RKO (cell line): ENCODE data around the gene ITSN1.

ENCODE experiments used
- DNase-seq: peaks from one replicate; pipeline ENCODE4 v3.0.0-alpha.2; 2016; ENCODE audit warnings: low spot score

The ITSN1 gene

GRCh38 chr21:33732038-33732437, 89.7 kb downstream of the ITSN1 start:
- no peak for DNase-seq

- no peak for DNase-seq
These were observed 91.3 kb downstream of the ITSN1 start for GRCh38 chr21:33733601-33734000.

- DNase-seq, result no peak
These were observed 92.0 kb downstream of the ITSN1 start for GRCh38 chr21:33734291-33734690.

GRCh38 chr21:33734818-33735217, 92.5 kb downstream of the ITSN1 start:
- DNase-seq, result no peak

DNA sequence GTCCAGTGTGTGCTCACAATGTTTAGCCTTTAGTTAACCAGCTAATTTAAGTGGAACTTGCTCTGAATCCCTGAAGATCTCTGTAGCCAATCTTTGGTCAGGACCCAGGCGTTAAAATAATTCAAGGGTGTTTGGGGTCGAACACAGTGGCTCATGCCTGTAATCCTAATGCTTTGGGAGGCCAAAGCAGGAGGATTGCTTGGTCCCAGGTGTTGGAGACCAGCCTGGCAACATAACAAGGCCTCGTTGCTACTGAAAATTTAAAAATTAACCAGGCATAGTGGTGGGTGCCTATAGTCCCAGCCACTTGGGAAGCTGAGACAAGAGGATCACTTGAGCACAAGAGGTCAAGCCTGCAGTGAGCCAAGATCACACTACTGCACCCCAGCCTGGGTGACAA, 94.3 kb downstream of the ITSN1 start:
- DNase-seq, result no peak

- no peak for DNase-seq
These were observed 97.4 kb downstream of the ITSN1 start for GRCh38 chr21:33739701-33740100.

GRCh38 chr21:33747420-33747819, 105.1 kb downstream of the ITSN1 start:
- DNase-seq, result no peak

- no peak for DNase-seq
These were observed 106.6 kb downstream of the ITSN1 start for GRCh38 chr21:33748903-33749302.

DNA sequence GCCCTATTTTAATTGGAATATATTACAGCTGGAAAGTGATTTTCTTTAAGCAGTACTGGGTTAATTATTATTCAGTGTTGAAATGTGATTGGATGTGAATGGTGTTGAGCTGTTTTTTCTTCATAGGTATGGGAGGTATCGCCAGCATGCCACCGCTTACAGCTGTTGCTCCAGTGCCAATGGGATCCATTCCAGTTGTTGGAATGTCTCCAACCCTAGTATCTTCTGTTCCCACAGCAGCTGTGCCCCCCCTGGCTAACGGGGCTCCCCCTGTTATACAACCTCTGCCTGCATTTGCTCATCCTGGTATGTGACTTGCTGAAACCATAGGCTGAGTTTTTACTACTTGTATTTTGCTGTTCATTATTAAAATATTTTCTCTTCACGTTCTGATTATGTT, 107.7 kb downstream of the ITSN1 start:
- DNase-seq, result no peak

- peak; percentile 12 for DNase-seq
These were observed 108.8 kb downstream of the ITSN1 start for GRCh38 chr21:33751120-33751519.

DNA sequence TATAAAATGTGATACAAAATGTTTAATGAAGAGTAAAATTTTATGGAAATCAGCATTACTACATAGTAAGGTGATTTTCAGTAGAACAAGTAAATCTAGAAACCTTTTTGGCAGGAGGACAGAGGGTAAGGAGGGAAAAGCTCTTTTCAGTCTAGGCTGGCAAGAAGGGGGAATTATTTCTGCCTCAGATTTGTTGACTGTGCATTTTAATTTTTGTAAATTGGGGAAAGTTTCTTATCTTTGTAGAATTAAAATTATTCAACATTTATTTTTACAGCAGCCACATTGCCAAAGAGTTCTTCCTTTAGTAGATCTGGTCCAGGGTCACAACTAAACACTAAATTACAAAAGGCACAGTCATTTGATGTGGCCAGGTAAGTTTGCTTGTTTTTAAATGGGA, 109.2 kb downstream of the ITSN1 start:
- DNase-seq, result no peak

DNA sequence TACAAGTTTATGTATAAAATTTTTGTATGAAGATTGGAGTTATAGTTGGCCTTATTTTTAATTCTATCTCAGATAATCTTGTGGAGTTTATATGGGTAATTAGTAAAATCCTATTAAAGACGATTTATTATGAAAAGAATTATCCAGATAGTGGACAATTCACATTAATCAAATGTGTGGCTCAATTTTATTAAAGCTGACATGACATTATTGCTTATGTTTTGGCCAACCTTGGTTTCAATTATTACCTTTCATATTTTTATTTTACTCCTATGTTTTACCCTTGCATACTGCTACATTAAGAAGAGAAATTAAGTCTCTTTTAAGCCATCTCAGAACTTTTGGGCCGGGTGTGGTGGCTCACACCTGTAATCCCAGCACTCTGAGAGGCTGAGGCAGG, 110.0 kb downstream of the ITSN1 start:
- no peak for DNase-seq

- no peak for DNase-seq
These were observed 111.6 kb downstream of the ITSN1 start for GRCh38 chr21:33753886-33754285.

DNA sequence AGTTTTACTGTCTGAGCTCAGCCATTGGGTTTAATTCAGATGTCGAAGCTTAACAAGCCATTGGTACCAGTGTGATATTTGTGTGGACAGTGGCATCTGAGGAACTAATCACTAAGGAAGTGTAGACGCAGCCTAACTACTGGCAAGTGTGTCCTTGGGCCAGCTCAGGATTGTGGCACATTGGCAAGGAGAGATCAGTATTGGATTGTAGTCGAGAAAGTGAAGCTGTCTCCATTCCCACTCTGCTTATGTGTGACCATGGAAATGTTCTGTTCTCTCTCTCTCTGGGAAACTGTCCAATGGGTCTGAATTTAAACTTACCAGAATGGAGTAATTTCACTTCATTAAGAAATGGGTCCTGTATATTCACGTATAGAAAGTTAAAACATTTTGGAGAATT, 112.2 kb downstream of the ITSN1 start:
- no peak for DNase-seq

DNA sequence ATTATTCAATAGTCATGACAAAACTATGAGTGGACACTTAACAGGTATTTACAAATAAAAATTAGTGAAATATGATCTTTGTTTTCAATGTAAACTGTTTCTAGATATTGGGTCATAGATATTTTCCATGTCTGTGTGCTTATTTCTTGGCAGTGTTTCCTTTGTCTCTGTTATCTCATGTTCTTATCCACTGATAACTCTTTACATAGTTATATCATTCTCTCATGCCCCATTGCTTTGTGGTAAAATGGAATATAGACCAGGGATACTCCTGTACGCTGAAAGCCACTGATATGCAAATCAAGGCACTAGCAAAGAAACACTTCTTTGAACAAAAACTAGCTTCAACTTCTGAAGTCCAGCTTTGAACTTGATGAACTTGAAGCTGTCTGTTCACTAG, 113.1 kb downstream of the ITSN1 start:
- no peak for DNase-seq

GRCh38 chr21:33760641-33761440, 118.5 kb downstream of the ITSN1 start:
- DNase-seq, result no peak

DNA sequence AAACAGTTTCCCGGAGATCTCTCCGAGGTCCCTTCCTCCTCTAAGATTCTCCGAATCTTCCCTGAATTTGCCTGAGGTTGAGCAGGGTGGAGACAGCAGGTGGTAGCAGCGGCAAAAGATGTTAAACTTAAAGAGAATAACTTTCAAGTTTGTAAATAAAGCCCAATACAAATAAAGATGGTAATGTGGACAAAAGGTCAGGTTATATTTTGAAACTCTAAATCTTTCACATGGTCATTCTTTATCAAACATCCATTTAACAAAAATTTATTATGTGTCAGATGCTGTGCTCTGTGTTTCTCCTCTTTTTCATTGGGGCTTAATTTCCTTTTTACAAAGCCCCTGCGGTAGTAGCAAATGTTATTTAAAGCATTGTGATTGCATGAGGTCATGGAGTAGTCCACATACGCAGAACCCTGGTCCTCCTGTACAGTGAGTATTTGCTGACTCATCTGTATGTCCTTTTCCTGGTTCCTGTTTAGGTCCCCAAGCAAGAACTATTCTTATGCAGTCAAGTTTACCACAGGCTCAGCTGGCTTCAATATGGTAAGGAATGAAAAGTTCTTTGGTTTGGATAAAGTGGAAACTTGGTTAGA, 119.2 kb downstream of the ITSN1 start:
- DNase-seq, result peak; percentile 96

DNA sequence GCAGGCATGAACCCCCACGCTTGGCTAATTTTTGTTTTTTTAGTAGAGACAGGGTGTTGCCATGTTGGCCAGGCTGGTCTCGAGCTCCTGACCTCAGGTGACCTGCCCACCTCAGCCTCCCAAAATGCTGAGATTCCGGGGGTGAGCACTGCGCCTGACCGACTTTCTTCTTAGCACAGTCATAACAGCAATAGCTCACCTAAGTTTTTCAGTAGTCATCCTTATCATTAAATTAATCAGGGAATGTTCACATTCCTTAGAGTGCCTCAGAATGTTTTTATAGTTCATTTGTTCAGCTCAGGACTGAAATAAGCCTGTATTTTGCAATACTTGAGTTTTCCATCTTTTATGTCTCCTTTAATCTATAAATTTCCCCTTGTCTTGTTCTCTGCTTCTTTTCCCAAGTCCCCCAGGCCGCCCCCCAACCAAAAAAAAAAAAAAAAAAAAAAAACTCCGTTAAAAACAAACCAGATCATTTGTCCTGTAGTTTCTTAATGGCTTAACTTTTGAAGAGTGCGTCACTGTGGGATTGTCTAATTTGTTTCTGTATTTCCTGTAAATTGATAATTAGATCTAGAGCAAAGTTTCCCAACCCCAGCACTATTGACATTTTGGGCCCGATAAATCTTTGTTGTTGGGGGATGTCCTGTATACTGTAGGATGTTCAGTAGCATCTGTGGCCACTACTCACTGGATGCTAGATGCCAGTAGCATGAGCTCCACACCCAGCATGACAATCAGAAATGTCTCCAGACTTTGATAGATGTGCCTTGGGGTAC, 120.7 kb downstream of the ITSN1 start:
- DNase-seq, result no peak

GRCh38 chr21:33763582-33763899, 121.2 kb downstream of the ITSN1 start:
- no peak for DNase-seq

DNA sequence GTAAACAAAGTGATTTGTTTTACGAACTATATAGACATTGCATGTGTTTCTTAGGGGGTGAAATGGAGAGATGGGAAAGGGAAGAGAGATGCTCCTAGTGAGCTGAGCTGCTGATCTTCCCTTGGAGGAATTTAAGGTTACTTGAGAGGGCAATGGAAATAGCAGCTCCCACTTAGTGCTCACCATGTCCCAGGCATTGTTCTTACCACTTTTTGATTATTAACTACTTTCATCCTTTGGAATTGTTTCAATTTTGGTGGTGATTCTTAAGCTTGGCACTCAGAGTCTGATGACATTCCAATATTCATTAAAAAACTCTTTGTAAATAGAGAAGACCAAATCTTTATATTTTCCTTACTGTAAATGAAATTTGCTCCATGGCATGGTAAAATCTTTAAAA, 124.9 kb downstream of the ITSN1 start:
- DNase-seq, result no peak

GRCh38 chr21:33767960-33768359, 125.7 kb downstream of the ITSN1 start:
- DNase-seq, result no peak

GRCh38 chr21:33769057-33769456, 126.8 kb downstream of the ITSN1 start:
- DNase-seq, result no peak

GRCh38 chr21:33770542-33770941, 128.2 kb downstream of the ITSN1 start:
- DNase-seq, result no peak
